ENCODE results near the gene ZP1. TPM values are rescaled to one million over a fixed set of nuclear protein-coding genes. Genes with fewer than 3 reads are reported as not detected.

The ZP1 gene
- polyA plus RNA-seq, 3 donors = 0.12 to 0.32 TPM; not detected in 1

- no peak for DNase-seq (ENCODE audit: extremely low read depth in 1 of 11, low read depth in 9 of 11, low spot score in 4 of 11)
Measured at GRCh38 chr11:60842668-60843600, 24.4 kb upstream of the ZP1 start.

GRCh38 chr11:60844045-60844869, 23.1 kb upstream of the ZP1 start:
- DNase-seq (ENCODE audit: extremely low read depth in 1 of 11, low read depth in 9 of 11, low spot score in 4 of 11) = no peak

DNA sequence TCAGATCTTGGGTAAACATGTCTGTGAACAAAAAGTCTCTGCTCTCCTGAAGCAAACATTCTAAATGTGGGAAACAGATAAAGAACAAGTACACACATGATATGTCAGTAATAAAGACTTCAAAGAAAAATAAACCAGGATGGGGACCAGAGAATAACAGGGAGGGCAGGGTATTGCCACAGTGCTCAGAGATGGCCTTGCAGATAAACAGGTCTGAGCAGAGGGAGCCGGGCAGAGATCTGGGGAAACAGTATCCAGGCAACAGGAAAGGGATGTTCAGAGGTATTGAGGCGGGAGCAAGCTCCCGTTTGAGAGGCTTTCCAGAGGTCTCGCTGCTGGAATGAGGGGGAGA, 22.5 kb upstream of the ZP1 start:
- DNase-seq (ENCODE audit: extremely low read depth in 1 of 11, low read depth in 9 of 11, low spot score in 4 of 11) = no peak

- DNase-seq (ENCODE audit: extremely low read depth in 1 of 11, low read depth in 9 of 11, low spot score in 4 of 11) = no peak
Measured at GRCh38 chr11:60845338-60845737, 22.0 kb upstream of the ZP1 start.

- DNase-seq (ENCODE audit: extremely low read depth in 1 of 11, low read depth in 9 of 11, low spot score in 4 of 11) = no peak
Measured at GRCh38 chr11:60847281-60847680, 20.1 kb upstream of the ZP1 start.

GRCh38 chr11:60847896-60848295, 19.4 kb upstream of the ZP1 start:
- no peak for DNase-seq (ENCODE audit: extremely low read depth in 1 of 11, low read depth in 9 of 11, low spot score in 4 of 11)

- DNase-seq (ENCODE audit: extremely low read depth in 1 of 11, low read depth in 9 of 11, low spot score in 4 of 11) = no peak
Measured at GRCh38 chr11:60848714-60849151, 18.6 kb upstream of the ZP1 start.

- no peak for DNase-seq (ENCODE audit: extremely low read depth in 1 of 11, low read depth in 9 of 11, low spot score in 4 of 11)
Measured at GRCh38 chr11:60849641-60850520, 17.5 kb upstream of the ZP1 start.

DNA sequence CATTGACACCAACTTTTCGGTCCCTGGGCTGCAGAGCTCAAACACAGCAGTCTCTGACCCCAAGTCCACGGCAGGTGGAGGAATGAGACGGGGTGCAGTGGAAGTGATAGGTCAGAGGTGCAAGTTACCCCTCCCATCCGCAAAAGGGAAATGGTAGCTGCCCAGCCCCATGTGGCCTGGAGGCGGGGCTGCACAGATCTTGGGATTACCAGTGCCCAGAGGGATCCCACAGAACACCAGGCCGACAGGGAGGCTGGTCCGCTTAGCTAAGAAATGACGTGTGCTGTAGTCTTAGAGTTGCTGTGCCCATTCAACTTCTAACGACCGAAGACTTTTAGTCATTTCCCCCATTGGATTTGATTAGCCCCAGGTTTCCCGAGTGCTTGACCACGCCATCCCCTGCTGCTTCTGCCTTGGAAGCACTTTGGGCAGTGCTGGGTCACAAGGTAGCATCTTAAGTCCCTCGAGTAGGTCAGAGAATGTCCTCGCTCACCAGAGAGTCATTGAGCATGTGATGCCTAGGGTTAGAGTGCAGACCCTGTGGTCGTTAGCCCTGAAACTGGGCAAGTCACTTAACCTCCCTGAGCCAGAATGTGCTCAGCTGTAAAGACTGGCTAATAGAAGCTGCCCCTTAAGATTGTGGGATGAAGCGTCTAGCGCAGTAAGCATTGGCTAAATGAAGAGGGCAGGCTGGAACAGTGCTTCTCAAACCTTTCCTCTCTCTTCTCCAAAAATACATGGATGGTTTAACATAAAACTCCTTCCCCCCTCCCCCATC, 15.8 kb upstream of the ZP1 start:
- no peak for DNase-seq (ENCODE audit: extremely low read depth in 1 of 11, low read depth in 9 of 11, low spot score in 4 of 11)

DNA sequence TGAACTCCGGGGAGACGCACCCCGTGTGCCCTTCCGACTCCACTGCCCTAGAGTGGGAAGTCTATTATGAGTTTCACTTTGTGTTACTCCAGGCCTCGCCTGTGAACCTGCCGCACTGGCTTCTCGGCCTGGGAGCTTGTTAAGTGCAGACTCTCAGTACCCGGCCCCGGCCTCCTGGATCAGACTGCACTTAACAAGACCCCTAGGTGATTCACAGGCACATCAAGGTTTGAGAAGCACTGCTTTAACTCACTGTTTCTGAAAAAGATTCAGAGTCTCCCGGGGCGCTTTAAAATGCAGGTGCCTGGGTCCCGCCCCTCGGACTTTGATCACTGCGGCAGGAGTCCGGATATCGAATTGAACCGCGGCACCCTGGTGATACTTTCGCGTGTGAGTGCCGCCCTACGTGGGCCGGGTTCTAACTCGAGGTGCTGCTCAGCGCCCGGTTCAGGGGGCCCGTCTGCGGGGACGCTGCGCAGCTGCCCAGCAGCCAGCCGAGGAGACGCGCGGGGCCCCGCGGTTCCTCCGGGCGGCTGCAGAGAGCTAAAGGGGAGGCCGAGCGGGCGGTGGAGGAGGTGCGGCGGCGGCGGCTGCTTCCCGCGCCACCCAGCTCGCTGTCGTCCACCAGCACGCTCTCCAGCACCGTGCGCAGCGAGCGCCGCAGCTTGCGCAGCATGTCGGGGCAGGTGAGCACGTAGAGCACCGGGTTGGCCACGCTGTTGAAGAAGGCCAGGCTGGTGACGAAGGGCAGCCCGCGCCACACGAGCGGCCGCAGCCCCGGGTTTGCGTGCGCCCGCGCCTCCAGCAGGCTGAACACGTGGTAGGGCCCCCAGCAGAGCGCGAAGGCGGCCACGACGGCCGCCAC, 15.0 kb upstream of the ZP1 start:
- DNase-seq (ENCODE audit: extremely low read depth in 1 of 11, low read depth in 9 of 11, low spot score in 4 of 11) = no peak

DNA sequence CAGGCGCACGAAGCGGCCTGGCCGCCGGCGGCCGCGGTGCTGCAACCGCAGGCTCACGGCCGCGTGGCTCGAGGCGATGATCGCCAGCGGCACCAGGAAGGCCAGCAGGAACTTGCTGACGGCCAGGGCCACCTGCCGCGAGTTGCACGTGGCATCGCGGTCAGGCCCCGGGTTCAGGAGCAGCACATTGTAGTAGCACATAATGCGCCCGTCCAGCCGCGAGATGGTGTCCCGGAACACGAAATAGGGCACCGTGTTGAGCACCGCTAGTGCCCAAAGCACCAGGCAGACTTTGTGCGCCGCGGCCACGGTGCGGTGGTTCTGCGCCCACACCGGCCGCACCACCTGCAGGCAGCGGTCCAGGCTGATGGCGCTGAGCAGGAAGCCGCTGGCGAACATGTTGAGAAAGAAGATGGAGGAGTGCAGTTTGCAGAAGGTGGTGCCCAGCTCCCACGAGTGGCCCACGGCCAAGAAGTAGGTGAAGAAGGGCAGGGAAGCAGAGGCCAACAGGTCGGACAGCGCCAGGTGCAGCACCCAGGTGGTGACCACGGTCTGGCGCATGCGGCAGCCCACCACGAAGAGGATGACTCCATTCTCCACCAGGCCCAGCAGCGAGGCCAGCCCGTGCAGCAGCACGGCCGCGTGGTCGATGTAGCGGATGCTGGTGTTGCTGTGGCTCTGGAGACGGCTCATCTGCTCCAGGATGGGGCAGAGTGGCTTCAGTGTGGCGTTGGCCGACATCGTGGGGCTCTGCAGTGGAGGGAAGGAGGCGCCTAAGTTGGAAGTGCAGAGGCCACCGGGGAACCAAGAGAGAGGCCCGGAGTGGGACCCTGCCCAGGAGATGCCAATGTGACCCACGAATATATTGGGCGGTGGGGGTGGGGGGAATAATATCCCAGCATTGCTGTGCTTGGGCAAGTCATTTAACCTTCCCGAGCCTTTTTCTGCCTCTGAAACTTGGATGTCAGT, 14.1 kb upstream of the ZP1 start:
- DNase-seq (ENCODE audit: extremely low read depth in 1 of 11, low read depth in 9 of 11, low spot score in 4 of 11) = no peak

- DNase-seq (ENCODE audit: extremely low read depth in 1 of 11, low read depth in 9 of 11, low spot score in 4 of 11) = no peak
Measured at GRCh38 chr11:60854140-60854846, 13.0 kb upstream of the ZP1 start.

DNA sequence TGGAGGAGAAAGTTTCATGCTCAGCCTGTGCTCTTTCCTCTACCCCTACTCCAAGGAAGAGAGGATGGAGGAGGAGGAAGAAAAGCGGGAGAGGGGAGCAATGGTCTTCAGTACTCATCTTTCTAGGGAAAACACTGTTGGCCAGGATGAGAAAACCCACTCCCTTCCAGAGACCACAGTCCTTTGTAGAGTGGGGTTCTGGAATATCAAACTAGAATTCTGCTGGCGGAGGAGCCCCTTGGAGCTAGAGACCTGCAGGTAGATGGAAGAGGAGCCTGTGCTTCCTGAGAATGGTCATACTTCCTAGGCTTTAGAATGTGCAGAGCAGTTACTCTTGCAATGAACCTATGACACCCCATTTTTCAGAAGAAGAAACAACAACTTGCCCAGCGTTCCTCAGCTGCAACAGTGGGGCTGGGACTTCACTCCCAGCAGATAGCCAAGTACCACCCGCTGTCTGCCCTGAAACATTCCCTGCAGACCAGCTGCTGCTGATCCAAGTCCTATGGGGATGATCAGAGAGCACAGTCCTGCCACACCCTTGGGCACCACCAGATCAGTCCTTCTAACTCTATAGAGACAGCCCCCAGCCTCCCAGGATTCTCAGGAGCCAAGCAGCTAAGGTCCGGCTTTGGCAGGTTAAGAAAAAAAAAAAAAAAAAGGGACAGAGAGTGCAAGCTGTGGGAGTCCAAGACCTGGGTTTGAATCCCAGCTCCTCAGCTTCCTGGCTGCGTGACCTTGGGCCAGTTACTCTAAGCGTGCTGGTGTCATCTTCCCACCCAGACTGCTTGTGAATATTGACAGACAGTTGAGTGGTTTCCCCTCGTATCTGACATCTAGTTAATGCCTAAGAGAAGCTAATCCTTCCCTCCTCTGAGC, 12.3 kb upstream of the ZP1 start:
- no peak for DNase-seq (ENCODE audit: extremely low read depth in 1 of 11, low read depth in 9 of 11, low spot score in 4 of 11)

DNA sequence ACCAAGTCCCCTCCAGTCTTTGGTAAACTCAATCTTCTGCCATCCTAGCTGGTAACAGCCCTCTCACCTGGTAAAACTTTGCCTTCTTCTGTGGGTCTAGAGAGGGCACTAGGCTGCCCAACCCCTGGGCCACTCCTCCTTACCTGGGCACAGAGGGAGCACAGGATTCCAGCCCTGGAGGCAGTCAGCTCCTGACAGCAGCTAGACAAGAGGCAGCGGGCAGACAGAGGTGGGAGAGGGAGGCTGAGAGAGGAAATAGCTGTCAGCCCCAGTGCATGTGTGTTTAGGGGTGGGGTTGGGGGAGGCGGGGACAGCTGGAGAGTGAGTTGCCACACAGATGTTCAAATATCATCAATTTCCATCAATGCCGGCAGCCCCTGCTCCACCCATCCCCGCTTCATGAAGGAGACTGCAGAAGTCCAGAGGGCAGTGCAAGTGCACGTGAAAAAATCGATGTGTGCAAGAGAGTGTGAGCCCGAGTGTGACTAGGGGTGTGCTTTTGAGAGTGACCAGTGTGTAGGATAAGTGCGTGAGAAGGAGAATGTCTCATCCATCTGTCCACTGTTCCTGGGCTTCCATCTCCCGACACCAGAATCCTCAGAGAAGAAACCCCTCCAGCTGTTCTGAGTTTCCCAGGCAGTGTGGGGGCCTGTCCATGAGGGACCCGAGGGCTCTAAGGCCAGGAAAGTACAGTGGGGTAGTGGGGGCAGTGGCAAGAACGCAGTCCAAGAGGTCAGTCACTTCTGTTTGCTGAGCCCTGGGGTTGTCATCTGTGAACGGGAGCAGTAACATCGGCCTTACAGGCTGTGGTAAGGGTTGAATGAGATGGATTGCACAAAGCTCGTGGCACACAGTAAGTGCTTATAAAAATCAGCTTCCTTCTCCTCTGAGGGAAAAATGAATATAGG, 11.4 kb upstream of the ZP1 start, which contains the start of gene PTGDR2:
Gene PTGDR2, minus strand, starts transcription at position 225 of the 908 bp plus-strand sequence. CDS start 2,228 bp downstream, outside the sequence.
- DNase-seq (ENCODE audit: extremely low read depth in 1 of 11, low read depth in 9 of 11, low spot score in 4 of 11) = no peak
